Muscle of leg (tissue), 11 donors: ENCODE measurements around the gene IFT81. TPM values are rescaled to one million over a fixed set of nuclear protein-coding genes. Genes with fewer than 3 reads are reported as not detected.

Experiments
- DNase-seq: peaks from one replicate; pipeline ENCODE4 v3.0.0; 2013
- H3K27ac ChIP-seq: one replicate; pipeline ENCODE4 v1.5.1; 2013; ENCODE audit warnings: mild to moderate bottlenecking, low read length, control low read depth
- H3K27me3 ChIP-seq: one replicate; pipeline ENCODE4 v1.6.1; 2013; ENCODE audit warnings: low read length; ENCODE audit not compliant: control insufficient read depth, insufficient read depth
- H3K36me3 ChIP-seq: one replicate; pipeline ENCODE4 v1.6.1; 2013; ENCODE audit warnings: low read length; ENCODE audit not compliant: control insufficient read depth, insufficient read depth
- H3K4me1 ChIP-seq: one replicate; pipeline ENCODE4 v1.6.1; 2013; ENCODE audit warnings: low read length; ENCODE audit not compliant: control insufficient read depth, insufficient read depth
- H3K4me3 ChIP-seq: one replicate; pipeline ENCODE4 v1.5.1; 2013; ENCODE audit warnings: low read length, control low read depth
- H3K9me3 ChIP-seq: replicated peaks from 2 replicates; pipeline ENCODE4 v1.6.1; 2013; ENCODE audit warnings: low read depth, low read length; ENCODE audit not compliant: control insufficient read depth
- WGBS: methylation state at CpG from one replicate; pipeline ENCODE4 v1.1.5; 2013; ENCODE audit warnings: missing lambda C conversion rate; ENCODE audit not compliant: insufficient coverage; 5-methylcytosine and 5-hydroxymethylcytosine counted together
- polyA plus RNA-seq, 8 donors: library from polyadenylated mRNA; unstranded; fragments of 120-200 nt; gene quantifications; one replicate each; pipeline versions ENCODE4 v1.2.1 to v1.2.3, GENCODE V29; 2013; ENCODE audit warnings: inconsistent platforms in 1 of 8, low replicate concordance in 1 of 8; ENCODE audit not compliant: insufficient read length in 8 of 8, insufficient read depth in 1 of 8
- total RNA-seq: library from RNA; stranded (reverse); fragments of 120-200 nt; gene quantifications from one replicate; pipeline ENCODE4 v1.2.4, GENCODE V29; 2013

The IFT81 gene
- total and polyA plus RNA-seq, 9 donors: 14.0 to 19.9 (median 17.7) TPM

DNA sequence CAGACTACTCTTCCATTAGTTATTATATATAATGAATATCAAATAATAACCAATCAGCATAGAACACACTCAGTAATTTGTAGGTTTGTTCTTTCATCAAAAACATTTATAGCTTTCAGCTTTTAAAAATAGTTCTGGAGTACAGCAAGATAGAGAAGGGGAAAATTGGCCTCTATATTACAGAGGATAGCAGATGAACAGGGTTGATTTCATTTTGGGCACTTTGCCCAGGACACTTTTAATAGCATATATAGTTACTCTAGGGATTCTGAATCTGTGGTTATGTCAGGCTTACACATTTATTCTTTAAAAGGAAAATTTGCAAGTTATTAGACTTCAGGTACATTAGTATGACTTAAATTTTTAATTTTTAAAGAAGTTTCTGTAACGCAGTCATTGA is 52.6 kb downstream of the IFT81 start:
- Histone ChIP-seq H3K36me3 (peaks cover 1% of the 10 kb centered on the region), H3K27me3 (no peaks in the 10 kb centered on the region), H3K4me1 (peaks cover 7% of the 10 kb centered on the region), H3K27ac (peak overlapping the region; percentile 43), H3K9me3 (no peaks in the 10 kb centered on the region), H3K4me3 (no peak overlapping the region)
- WGBS: no CpG with 5 or more reads among the region's 1 CpG
- DNase-seq: peak; percentile 96

GRCh38 chr12:110179291-110179690 is 55.1 kb downstream of the IFT81 start:
- Histone ChIP-seq H3K27ac (no peak overlapping the region), H3K27me3 (no peaks in the 10 kb centered on the region), H3K4me3 (no peak overlapping the region), H3K9me3 (no peaks in the 10 kb centered on the region), H3K4me1 (peaks cover 7% of the 10 kb centered on the region), H3K36me3 (peaks cover 6% of the 10 kb centered on the region)
- DNase-seq: no peak
- WGBS: 70% methylated on average over 2 of the region's 3 CpGs

DNA sequence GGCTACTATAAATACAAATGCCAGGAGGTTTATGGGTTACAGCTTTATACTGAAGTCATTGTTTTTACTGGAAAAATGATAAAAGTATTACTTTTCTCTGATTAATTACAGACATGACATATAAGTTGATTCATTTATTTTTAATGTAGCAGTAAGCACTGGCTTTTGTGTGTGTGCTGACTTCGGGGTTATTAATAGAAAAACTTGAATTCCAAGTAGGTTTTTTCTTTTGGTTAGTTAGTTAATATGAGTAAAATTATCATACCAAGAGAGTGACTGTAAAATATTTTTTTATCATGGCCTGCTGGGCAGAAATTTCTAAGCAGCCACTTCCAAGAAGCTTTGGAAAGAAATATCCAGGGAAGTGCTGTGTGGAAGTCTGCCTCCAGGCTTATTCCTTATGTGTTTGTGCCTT is 56.4 kb downstream of the IFT81 start:
- H3K4me1 ChIP-seq: peaks cover 7% of the 10 kb centered on the region
- peaks cover 2% of the 10 kb centered on the region for H3K9me3 ChIP-seq
- no CpG with 5 or more reads among the region's 1 CpG for WGBS
- H3K36me3 ChIP-seq: peaks cover 14% of the 10 kb centered on the region
- no peaks in the 10 kb centered on the region for H3K27me3 ChIP-seq
- no peak overlapping the region for H3K4me3 ChIP-seq
- no peak for DNase-seq
- H3K27ac ChIP-seq: no peak overlapping the region

- H3K27ac ChIP-seq: no peak overlapping the region
- H3K4me3 ChIP-seq: no peak overlapping the region
- peaks cover 1% of the 10 kb centered on the region for H3K4me1 ChIP-seq
- H3K27me3 ChIP-seq: no peaks in the 10 kb centered on the region
- WGBS: no CpG with 5 or more reads among the region's 1 CpG
- peaks cover 8% of the 10 kb centered on the region for H3K9me3 ChIP-seq
- peaks cover 15% of the 10 kb centered on the region for H3K36me3 ChIP-seq
- DNase-seq: no peak
Measured at GRCh38 chr12:110182281-110182680, 58.1 kb downstream of the IFT81 start.

- Histone ChIP-seq H3K4me3 (no peak overlapping the region), H3K27ac (no peak overlapping the region), H3K27me3 (no peaks in the 10 kb centered on the region), H3K36me3 (peaks cover 15% of the 10 kb centered on the region), H3K4me1 (no peaks in the 10 kb centered on the region), H3K9me3 (peaks cover 8% of the 10 kb centered on the region)
- WGBS: 100% methylated on average over 1 of the region's 3 CpGs
- DNase-seq: no peak
Measured at GRCh38 chr12:110183386-110183785, 59.2 kb downstream of the IFT81 start.

DNA sequence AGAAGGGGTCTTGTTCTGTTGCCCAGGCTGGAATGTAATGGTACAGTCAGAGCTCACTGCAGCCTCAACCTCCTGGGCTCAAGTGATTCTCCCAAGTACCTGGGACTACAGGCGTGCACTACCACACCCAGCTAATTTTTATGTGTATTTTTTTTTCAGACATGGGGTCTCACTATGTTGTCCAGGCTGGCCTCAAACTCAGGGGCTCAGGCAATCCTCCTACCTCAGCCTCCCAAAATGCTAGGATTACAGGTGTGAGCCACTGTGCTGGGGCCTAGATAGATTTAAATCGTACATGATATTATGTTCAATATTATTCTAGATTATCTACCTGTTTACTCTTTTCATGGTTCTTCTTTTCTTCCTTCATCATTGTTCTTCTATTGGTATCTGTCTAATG is 61.5 kb downstream of the IFT81 start:
- peaks cover 15% of the 10 kb centered on the region for H3K36me3 ChIP-seq
- WGBS: no CpG with 5 or more reads among the region's 2 CpGs

DNA sequence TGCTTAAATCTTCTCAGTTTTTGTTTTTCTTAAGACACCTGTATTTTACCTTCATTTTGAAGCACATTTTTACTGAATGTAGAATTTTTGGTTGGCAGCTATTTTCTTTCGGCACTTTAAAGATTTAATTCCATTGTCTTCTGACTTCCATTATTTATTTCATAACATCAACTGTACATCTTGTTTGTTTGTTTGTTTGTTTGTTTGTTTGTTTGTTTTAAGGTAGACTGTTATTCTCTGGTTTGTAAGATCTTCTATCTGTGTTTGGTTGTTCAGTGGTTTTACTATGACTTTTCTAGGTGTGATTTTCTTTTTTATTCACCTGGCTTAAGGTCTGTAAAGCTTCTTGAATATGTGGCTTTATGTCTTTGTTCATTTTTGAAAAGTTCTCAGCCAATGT is 61.9 kb downstream of the IFT81 start:
- H3K27ac ChIP-seq: no peak overlapping the region
- peaks cover 15% of the 10 kb centered on the region for H3K36me3 ChIP-seq
- no peaks in the 10 kb centered on the region for H3K4me1 ChIP-seq
- H3K9me3 ChIP-seq: peaks cover 8% of the 10 kb centered on the region
- DNase-seq: no peak
- no CpG with 5 or more reads among the region's 1 CpG for WGBS
- H3K4me3 ChIP-seq: no peak overlapping the region
- no peaks in the 10 kb centered on the region for H3K27me3 ChIP-seq

More for the DNA sequence above, 61.5 kb downstream of the IFT81 start:
- no peaks in the 10 kb centered on the region for H3K4me1 ChIP-seq
- no peak overlapping the region for H3K27ac ChIP-seq
- no peak overlapping the region for H3K4me3 ChIP-seq
- no peak for DNase-seq
- H3K27me3 ChIP-seq: no peaks in the 10 kb centered on the region
- H3K9me3 ChIP-seq: peaks cover 8% of the 10 kb centered on the region

GRCh38 chr12:110193196-110193595 is 69.0 kb downstream of the IFT81 start:
- H3K27me3 ChIP-seq: no peaks in the 10 kb centered on the region
- WGBS: no CpG with 5 or more reads among the region's 1 CpG

GRCh38 chr12:110197003-110197402 is 72.8 kb downstream of the IFT81 start:
- Histone ChIP-seq H3K27ac (no peak overlapping the region), H3K36me3 (peaks cover 8% of the 10 kb centered on the region), H3K9me3 (no peaks in the 10 kb centered on the region), H3K4me1 (no peaks in the 10 kb centered on the region), H3K4me3 (no peak overlapping the region), H3K27me3 (no peaks in the 10 kb centered on the region)
- no peak for DNase-seq
- 94% methylated on average over 1 of the region's 2 CpGs for WGBS

More at GRCh38 chr12:110193196-110193595, 69.0 kb downstream of the IFT81 start:
- no peak overlapping the region for H3K4me3 ChIP-seq
- no peak for DNase-seq
- H3K27ac ChIP-seq: no peak overlapping the region
- H3K9me3 ChIP-seq: no peaks in the 10 kb centered on the region
- H3K36me3 ChIP-seq: peaks cover 12% of the 10 kb centered on the region
- H3K4me1 ChIP-seq: no peaks in the 10 kb centered on the region

DNA sequence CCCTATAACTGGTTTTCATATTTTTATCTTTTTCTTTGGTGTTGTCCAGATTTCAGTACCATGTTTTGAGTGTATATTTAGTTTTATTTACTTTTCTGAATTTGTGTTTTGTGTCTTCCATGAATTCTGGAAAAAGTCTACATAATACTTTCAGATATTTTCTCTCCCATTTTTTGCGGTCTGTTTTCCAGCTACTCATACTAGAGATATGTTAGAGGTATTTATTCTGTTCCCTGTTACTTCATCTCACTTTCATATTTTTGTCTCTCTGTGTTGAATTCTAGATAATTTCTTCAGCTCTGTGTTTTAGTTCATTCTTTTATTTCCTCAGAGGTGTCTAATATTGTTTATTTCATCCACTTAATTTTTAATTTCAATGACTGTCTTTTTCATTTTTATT is 74.2 kb downstream of the IFT81 start:
- no peak for DNase-seq
- H3K36me3 ChIP-seq: peaks cover 4% of the 10 kb centered on the region
- no peaks in the 10 kb centered on the region for H3K9me3 ChIP-seq
- no CpG with 5 or more reads among the region's 1 CpG for WGBS
- no peak overlapping the region for H3K4me3 ChIP-seq
- no peaks in the 10 kb centered on the region for H3K4me1 ChIP-seq
- H3K27ac ChIP-seq: no peak overlapping the region
- no peaks in the 10 kb centered on the region for H3K27me3 ChIP-seq
